Hypothalamus (tissue), 51 donors: ENCODE data around the gene DAG1.

Experiments
- DNase-seq, 51 donors: peaks; one replicate each; lab custom pipeline; 2025; lab: John Stamatoyannopoulos, UW

DAG1 gene

GRCh38 chr3:49539659-49540560 lies 69.8 kb downstream of the DAG1 start:
- DNase-seq: peak; percentile 39 to 96 (median 89)

GRCh38 chr3:49552087-49552486 lies 82.0 kb downstream of the DAG1 start:
- DNase-seq: no peak

GRCh38 chr3:49553324-49553691 lies 83.2 kb downstream of the DAG1 start:
- DNase-seq: no peak

- peak; percentile 54 to 94 (median 83) for DNase-seq
These were observed 83.9 kb downstream of the DAG1 start, which contains the start of gene BSN for GRCh38 chr3:49553692-49554632. Gene BSN, plus strand, starts transcription at chr3:49554477. Its CDS starts 126 bp downstream, at chr3:49554603.

GRCh38 chr3:49554633-49555265 lies 84.7 kb downstream of the DAG1 start:
- DNase-seq: peak in 15 of 51 donors; percentile 36 to 71 (median 50)

GRCh38 chr3:49556500-49557275 lies 86.6 kb downstream of the DAG1 start:
- DNase-seq: peak in 1 of 51 donors; percentile 52

- DNase-seq: no peak
These were observed 93.0 kb downstream of the DAG1 start for GRCh38 chr3:49563040-49563578.

- no peak for DNase-seq
These were observed 93.7 kb downstream of the DAG1 start for GRCh38 chr3:49563766-49564165.

- no peak for DNase-seq
These were observed 96.2 kb downstream of the DAG1 start for GRCh38 chr3:49566312-49566711.

GRCh38 chr3:49567406-49567805 lies 97.3 kb downstream of the DAG1 start:
- DNase-seq: no peak

GRCh38 chr3:49568965-49569364 lies 98.9 kb downstream of the DAG1 start:
- no peak for DNase-seq

- no peak for DNase-seq
These were observed 100.1 kb downstream of the DAG1 start for GRCh38 chr3:49570028-49570654.

- DNase-seq: no peak
These were observed 112.1 kb downstream of the DAG1 start for GRCh38 chr3:49582177-49582576.
